ENCODE data around the gene MYOM3. TPM values are rescaled to one million over a fixed set of nuclear protein-coding genes. Genes with fewer than 3 reads are reported as not detected.

MYOM3 gene
- 1 to 10 TPM in 2 of 5 donors, under 1 TPM in 2, not detected in 1; 0.14 to 1.8 (median 1.1) TPM for total RNA-seq
- under 1 TPM; 0.12 to 0.18 (median 0.15) TPM for polyA plus RNA-seq
- long read RNA-seq, donor 1 = 0 reads
- long read RNA-seq, donor 2, full-length matches to known transcripts = 2 of 2 reads
- long read RNA-seq, donor 2, partial matches to known transcripts = 0 of 2 reads
- long read RNA-seq, donor 2, other reads (novel, unspliced or antisense) = 0 of 2 reads
- long read RNA-seq, donor 3 = 0 reads
- long read RNA-seq, donor 4 = 0 reads
- long read RNA-seq, donor 5 = 0 reads
- long read RNA-seq, donor 6 = 0 reads
- long read RNA-seq, donor 7 = 0 reads
- long read RNA-seq, donor 8 = 0 reads
- long read RNA-seq, donor 9 = 0 reads
- long read RNA-seq, donor 10, full-length matches to known transcripts = 1 of 1 reads
- long read RNA-seq, donor 10, partial matches to known transcripts = 0 of 1 reads
- long read RNA-seq, donor 10, other reads (novel, unspliced or antisense) = 0 of 1 reads

DNA sequence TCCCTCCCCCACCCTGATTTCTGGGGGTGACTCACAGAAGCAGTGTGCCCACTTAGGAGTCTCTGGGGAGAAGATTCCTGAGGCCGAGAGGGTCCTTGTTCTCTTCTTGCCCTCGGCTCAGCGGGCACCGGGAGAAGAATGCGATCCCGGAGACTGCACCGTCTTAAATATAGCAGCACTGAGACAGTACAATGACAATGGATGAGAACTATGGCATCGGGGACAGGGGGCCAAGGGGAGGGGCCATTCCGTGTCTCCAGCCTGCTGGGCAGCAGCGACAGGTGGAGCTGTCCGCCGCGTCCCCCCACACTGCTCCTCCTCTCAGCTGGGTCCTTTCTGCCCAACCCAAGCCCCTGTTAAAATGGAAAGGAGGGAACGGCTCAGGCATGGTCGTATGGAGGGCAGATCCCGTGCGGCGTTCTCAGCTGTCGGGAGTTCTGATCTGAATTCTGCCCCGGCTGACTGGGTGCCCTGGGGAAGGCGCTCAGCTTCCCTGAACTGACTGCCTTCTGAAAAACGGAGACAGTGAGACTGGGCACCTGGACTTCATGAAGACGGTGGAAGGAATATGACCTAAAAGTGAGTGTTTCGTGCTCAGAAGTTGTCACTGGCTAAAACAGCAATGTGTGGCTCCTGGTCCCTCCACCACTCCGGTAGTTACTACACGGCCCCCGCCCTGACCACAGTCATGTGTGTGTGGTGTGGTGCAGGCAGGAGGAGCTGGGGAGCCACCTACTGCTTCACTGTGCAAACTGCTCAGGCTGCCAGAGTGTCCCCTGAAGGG, at the start of gene MYOM3:
Gene MYOM3 (minus strand): TSS at position 140 of the 784 bp plus-strand sequence. CDS start 3,499 bp downstream, outside the sequence.
- TF ChIP-seq POLR2A (IDR thresholded peaks at IDR 0.05) (no peak), POLR2AphosphoS5 (IDR thresholded peaks at IDR 0.05) (peak in 1 of 3 donors; percentile 23), CTCF (IDR thresholded peaks at IDR 0.05) (peak in 5 of 7 experiments; percentile 11 to 47 (median 34)), EP300 (IDR thresholded peaks at IDR 0.05) (no peak)
- 29 to 38% (median 31%) methylated on average over 24 to 27 of the region's 27 CpGs for WGBS, 5 donors
- Histone ChIP-seq H3K36me3 (no peaks in the 10 kb centered on the region), H3K27me3 (peaks cover 0 to 46% (median 0%) of the 10 kb centered on the region in 3 donors), H3K27ac (peak within 1 kb of the TSS in 3 of 5 donors; percentile 4 to 35 (median 26)), H3K9me3 (no peaks in the 10 kb centered on the region), H3K4me1 (peaks cover 0 to 13% (median 9%) of the 10 kb centered on the region in 4 donors), H3K4me3 (peak within 1 kb of the TSS in 2 of 4 donors; percentile 12 to 13)
- intact Hi-C loops (cut with DNase I; ENCODE audit: low total_unique reads) = no loop called here
- peak; percentile 69 to 89 for DNase-seq

DNA sequence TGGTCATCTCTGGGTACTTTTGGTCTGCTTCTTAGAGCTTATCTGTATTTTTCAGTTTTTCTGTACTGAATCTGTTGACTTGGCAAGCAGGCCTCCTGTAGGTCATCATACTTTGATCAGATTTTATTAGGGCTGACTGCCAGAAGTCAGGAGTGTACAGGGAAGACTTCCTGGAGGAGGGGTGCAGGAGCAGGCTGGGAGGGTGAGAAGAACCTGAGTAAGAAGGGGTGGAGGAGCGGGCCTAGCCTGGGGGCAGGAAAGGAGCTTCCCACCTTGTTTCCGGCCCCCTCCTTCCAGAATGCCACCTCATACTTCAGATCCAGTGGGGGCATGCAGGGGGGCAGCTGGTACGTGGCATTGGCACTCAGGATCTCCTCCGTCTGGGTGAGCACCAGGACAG, 49.3 kb upstream of the MYOM3 start:
- Histone ChIP-seq H3K4me3 (no peak overlapping the region), H3K9me3 (no peaks in the 10 kb centered on the region), H3K4me1 (peaks cover 0 to 6% (median 0%) of the 10 kb centered on the region in 4 donors), H3K27me3 (no peaks in the 10 kb centered on the region), H3K36me3 (peaks cover 0 to 58% (median 23%) of the 10 kb centered on the region in 4 donors), H3K27ac (no peak overlapping the region)
- DNase-seq = no peak
- WGBS, 5 donors = 67 to 80% (median 73%) methylated on average over 4 of the region's 4 CpGs
- TF ChIP-seq CTCF (IDR thresholded peaks at IDR 0.05) = no peak
- TF ChIP-seq EP300 (IDR thresholded peaks at IDR 0.05) = no peak
- no peak for TF ChIP-seq POLR2A (IDR thresholded peaks at IDR 0.05)
- no peak for TF ChIP-seq POLR2AphosphoS5 (IDR thresholded peaks at IDR 0.05)
- intact Hi-C loops (cut with DNase I; ENCODE audit: low total_unique reads) = no loop called here

GRCh38 chr1:24159366-24159765, 47.4 kb upstream of the MYOM3 start:
- no peak for TF ChIP-seq POLR2AphosphoS5 (IDR thresholded peaks at IDR 0.05)
- TF ChIP-seq CTCF (IDR thresholded peaks at IDR 0.05) = no peak
- TF ChIP-seq POLR2A (IDR thresholded peaks at IDR 0.05) = no peak
- TF ChIP-seq EP300 (IDR thresholded peaks at IDR 0.05) = no peak
- Histone ChIP-seq H3K27me3 (no peaks in the 10 kb centered on the region), H3K27ac (no peak overlapping the region), H3K9me3 (no peaks in the 10 kb centered on the region), H3K4me3 (no peak overlapping the region), H3K36me3 (peaks cover 0 to 47% (median 18%) of the 10 kb centered on the region in 4 donors), H3K4me1 (peaks cover 0 to 11% (median 0%) of the 10 kb centered on the region in 4 donors)
- intact Hi-C loops (cut with DNase I; ENCODE audit: low total_unique reads) = no loop called here
- DNase-seq = no peak
- 89 to 97% (median 94%) methylated on average over 5 of the region's 5 CpGs for WGBS, 5 donors

DNA sequence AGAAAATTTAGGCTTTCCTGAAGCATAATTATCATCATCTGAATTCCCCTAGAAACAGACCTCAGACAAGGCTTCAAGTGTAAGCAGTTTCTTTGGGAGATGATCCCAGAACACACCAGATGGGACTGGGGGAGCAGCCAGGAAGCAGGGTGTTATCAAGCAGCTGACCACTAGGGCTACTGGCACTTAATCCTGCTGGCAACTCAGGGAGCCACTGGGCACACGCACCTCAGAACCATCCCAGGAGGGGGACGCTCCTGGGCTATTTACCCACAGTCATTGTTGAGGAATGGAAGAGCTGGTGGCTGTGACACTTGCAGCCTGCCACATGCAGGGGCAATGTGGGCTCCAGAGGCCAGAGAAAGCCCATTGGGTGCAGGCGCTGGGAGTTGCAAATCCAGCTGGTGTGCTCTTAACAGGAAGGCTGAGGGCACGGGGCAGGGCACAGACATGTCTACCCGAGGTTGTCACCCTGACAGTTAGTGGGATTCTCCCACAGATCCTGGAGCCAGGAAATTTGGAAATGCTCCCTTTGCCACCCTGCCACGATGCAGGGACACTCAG, 46.1 kb upstream of the MYOM3 start:
- no peak for TF ChIP-seq POLR2AphosphoS5 (IDR thresholded peaks at IDR 0.05)
- Histone ChIP-seq H3K36me3 (peaks cover 0 to 47% (median 18%) of the 10 kb centered on the region in 4 donors), H3K27ac (no peak overlapping the region), H3K4me3 (no peak overlapping the region), H3K9me3 (no peaks in the 10 kb centered on the region), H3K4me1 (peaks cover 0 to 11% (median 0%) of the 10 kb centered on the region in 4 donors), H3K27me3 (peaks cover 0 to 3% (median 0%) of the 10 kb centered on the region in 3 donors)
- 80 to 93% (median 85%) methylated on average over 6 of the region's 6 CpGs for WGBS, 5 donors
- no peak for DNase-seq
- intact Hi-C loops (cut with DNase I; ENCODE audit: low total_unique reads) = no loop called here

Measured in stomach (tissue), 19 donors.